PC-9 (cell line): ENCODE results near the gene KBTBD4. TPM values are rescaled to one million over a fixed set of nuclear protein-coding genes. Genes with fewer than 3 reads are reported as not detected.

Experiments
- BruUV-seq: library from RNA; stranded (reverse); fragments of 400-500 nt; replicated peaks from 2 replicates; lab custom pipeline; 2021; lab: Mats Ljungman, UMichigan
- CTCF ChIA-PET: fragments of 300-600 bp; sonication (Branson Sonifier 250); formaldehyde crosslinking; loops from one replicate; lab custom pipeline; 2022; ENCODE audit warnings: antibody characterized with exemption; lab: Charles Lee
- POLR2A ChIA-PET: fragments of 300-600 bp; sonication (Branson Sonifier 250); formaldehyde crosslinking; loops from one replicate; lab custom pipeline; 2022; ENCODE audit warnings: antibody characterized with exemption; ENCODE audit not compliant: unreplicated experiment; lab: Charles Lee
- DNase-seq, 2 experiments: peaks; one replicate each; pipeline versions ENCODE4 v3.0.0 to v3.0.0-alpha.2; 2015 to 2022; ENCODE audit warnings: mixed read lengths in 1 of 2
- H2AFZ ChIP-seq: fragments of 200-600 bp; sonication (generic); 2 replicates; pipeline ENCODE4 v1.8.1; 2017; ENCODE audit warnings: antibody characterized with exemption
- H3F3A ChIP-seq: fragments of 200-600 bp; sonication (generic); 2 replicates; pipeline ENCODE4 v1.8.1; 2017; ENCODE audit warnings: antibody characterized with exemption, mild to moderate bottlenecking, low read depth; ENCODE audit not compliant: insufficient read depth
- H3K27ac ChIP-seq: fragments of 200-600 bp; sonication (generic); 2 replicates; pipeline ENCODE4 v1.6.1; 2016; ENCODE audit warnings: mixed run types
- H3K27me3 ChIP-seq: fragments of 200-600 bp; sonication (generic); 2 replicates; pipeline ENCODE4 v1.6.1; 2016; ENCODE audit warnings: low read depth, mixed run types; ENCODE audit not compliant: insufficient read depth
- H3K36me3 ChIP-seq: fragments of 200-600 bp; sonication (generic); 2 replicates; pipeline ENCODE4 v1.6.1; 2016; ENCODE audit warnings: low read depth, mixed run types
- H3K4me1 ChIP-seq: fragments of 200-600 bp; sonication (generic); replicated peaks from 2 replicates; pipeline ENCODE4 v1.6.1; 2016; ENCODE audit warnings: mixed run types; ENCODE audit not compliant: insufficient read depth
- H3K4me2 ChIP-seq: fragments of 200-600 bp; sonication (generic); 2 replicates; pipeline ENCODE4 v1.6.1; 2017; ENCODE audit warnings: mixed run types
- H3K4me3 ChIP-seq: fragments of 200-600 bp; sonication (generic); 2 replicates; pipeline ENCODE4 v1.6.1; 2016; ENCODE audit warnings: mixed run types
- H3K79me2 ChIP-seq: fragments of 200-600 bp; sonication (generic); 2 replicates; pipeline ENCODE4 v1.6.1; 2017; ENCODE audit warnings: low read depth, mixed run types
- H3K9me2 ChIP-seq: fragments of 200-600 bp; sonication (generic); 2 replicates; pipeline ENCODE4 v1.8.1; 2017; ENCODE audit warnings: mild to moderate bottlenecking; ENCODE audit not compliant: insufficient read depth
- H3K9me3 ChIP-seq: fragments of 200-600 bp; sonication (generic); 2 replicates; pipeline ENCODE4 v1.8.1; 2016; ENCODE audit warnings: low read depth; ENCODE audit not compliant: insufficient read depth
- H4K20me1 ChIP-seq: fragments of 200-600 bp; sonication (generic); 2 replicates; pipeline ENCODE4 v1.8.1; 2017; ENCODE audit not compliant: insufficient read depth
- EZH2 ChIP-seq: fragments of 200-600 bp; sonication (generic); IDR thresholded peaks from 2 replicates; pipeline ENCODE4 v1.8.0; 2017; ENCODE audit warnings: antibody characterized with exemption, low read depth
- intact Hi-C: fragments of 100-400 bp; cut with micrococcal nuclease; formaldehyde crosslinking; loops from one replicate; pipeline ENCODE4 v1.10.0; 2022; ENCODE audit not compliant: unreplicated experiment
- total RNA-seq: library from RNA; stranded (reverse); gene quantifications from 2 replicates; pipeline ENCODE4 v1.2.3, GENCODE V29; 2021
- TF ChIP-seq, protein P1 (sequence below): fragments of 200-600 bp; sonication (generic); conservative IDR thresholded peaks from 2 replicates; pipeline ENCODE4 v1.6.1; 2017; ENCODE audit warnings: mixed run types, antibody characterized with exemption, mild to moderate bottlenecking, moderate library complexity

The KBTBD4 gene
- total RNA-seq, 1 experiment from 2014 or later, result 20.3 TPM

DNA sequence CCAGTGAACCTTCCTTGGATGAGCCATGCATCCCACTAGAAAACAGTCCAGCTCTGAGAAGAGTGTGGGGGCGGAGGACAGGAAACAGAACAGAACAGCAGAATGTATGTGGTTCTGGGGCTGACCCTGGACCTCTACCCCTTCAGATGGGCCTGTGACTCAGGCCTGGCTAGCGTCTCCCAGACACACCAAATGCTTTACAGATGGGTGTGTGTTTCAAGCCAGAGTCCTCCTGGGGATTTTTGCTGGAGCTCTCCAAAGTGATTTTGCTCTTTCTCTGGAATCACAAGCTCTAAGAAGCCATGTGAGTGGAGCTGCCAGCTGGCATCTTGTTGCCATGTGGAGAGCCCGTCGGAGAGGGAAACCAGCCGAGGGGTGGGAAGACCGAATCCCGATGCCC, 28.6 kb upstream of the KBTBD4 start:
- no peak overlapping the region for H2AFZ ChIP-seq
- no peak overlapping the region for H3K4me2 ChIP-seq
- no TSS peak for BruUV-seq
- H3K79me2 ChIP-seq, result no peaks in the 10 kb centered on the region
- no peaks in the 10 kb centered on the region for H3K36me3 ChIP-seq
- no peak for DNase-seq
- no peaks in the 10 kb centered on the region for H3K27me3 ChIP-seq
- H3K9me2 ChIP-seq, result no peaks in the 10 kb centered on the region
- no peaks in the 10 kb centered on the region for H3K4me1 ChIP-seq
- ChIA-PET CTCF (interaction anchor here (0.5 kb wide), 1 partner anchor 66 kb away, joined by 3 read pairs; no protein-coding TSS in a partner anchor), POLR2A (no interaction called here)
- H3K4me3 ChIP-seq, result no peak overlapping the region
- H3K9me3 ChIP-seq, result no peaks in the 10 kb centered on the region
- H3K27ac ChIP-seq, result no peak overlapping the region
- H4K20me1 ChIP-seq, result no peaks in the 10 kb centered on the region
- intact Hi-C loops, result no loop called here
- TF ChIP-seq, protein P1, sequence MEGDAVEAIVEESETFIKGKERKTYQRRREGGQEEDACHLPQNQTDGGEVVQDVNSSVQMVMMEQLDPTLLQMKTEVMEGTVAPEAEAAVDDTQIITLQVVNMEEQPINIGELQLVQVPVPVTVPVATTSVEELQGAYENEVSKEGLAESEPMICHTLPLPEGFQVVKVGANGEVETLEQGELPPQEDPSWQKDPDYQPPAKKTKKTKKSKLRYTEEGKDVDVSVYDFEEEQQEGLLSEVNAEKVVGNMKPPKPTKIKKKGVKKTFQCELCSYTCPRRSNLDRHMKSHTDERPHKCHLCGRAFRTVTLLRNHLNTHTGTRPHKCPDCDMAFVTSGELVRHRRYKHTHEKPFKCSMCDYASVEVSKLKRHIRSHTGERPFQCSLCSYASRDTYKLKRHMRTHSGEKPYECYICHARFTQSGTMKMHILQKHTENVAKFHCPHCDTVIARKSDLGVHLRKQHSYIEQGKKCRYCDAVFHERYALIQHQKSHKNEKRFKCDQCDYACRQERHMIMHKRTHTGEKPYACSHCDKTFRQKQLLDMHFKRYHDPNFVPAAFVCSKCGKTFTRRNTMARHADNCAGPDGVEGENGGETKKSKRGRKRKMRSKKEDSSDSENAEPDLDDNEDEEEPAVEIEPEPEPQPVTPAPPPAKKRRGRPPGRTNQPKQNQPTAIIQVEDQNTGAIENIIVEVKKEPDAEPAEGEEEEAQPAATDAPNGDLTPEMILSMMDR, result no peak
- no peak for TF ChIP-seq EZH2
- H3F3A ChIP-seq, result no peaks in the 10 kb centered on the region

GRCh38 chr11:47606731-47607130, 28.0 kb upstream of the KBTBD4 start:
- no TSS peak for BruUV-seq
- Histone ChIP-seq H3K9me2 (no peaks in the 10 kb centered on the region), H3K4me3 (no peak overlapping the region), H3K27me3 (no peaks in the 10 kb centered on the region), H3K4me2 (no peak overlapping the region), H3F3A (no peaks in the 10 kb centered on the region), H3K36me3 (no peaks in the 10 kb centered on the region), H3K27ac (no peak overlapping the region), H2AFZ (no peak overlapping the region), H4K20me1 (no peaks in the 10 kb centered on the region), H3K9me3 (no peaks in the 10 kb centered on the region), H3K4me1 (no peaks in the 10 kb centered on the region), H3K79me2 (no peaks in the 10 kb centered on the region)
- TF ChIP-seq EZH2, result no peak
- TF ChIP-seq, protein P1, result no peak
- ChIA-PET POLR2A (interaction anchor here (0.5 kb wide), 1 partner anchor 8 kb away, joined by 14 read pairs; no protein-coding TSS in a partner anchor), CTCF (interaction anchor here (0.5 kb wide), 1 partner anchor 67 kb away, joined by 3 read pairs; no protein-coding TSS in a partner anchor)
- DNase-seq, result no peak
- intact Hi-C loops, result no loop called here

DNA sequence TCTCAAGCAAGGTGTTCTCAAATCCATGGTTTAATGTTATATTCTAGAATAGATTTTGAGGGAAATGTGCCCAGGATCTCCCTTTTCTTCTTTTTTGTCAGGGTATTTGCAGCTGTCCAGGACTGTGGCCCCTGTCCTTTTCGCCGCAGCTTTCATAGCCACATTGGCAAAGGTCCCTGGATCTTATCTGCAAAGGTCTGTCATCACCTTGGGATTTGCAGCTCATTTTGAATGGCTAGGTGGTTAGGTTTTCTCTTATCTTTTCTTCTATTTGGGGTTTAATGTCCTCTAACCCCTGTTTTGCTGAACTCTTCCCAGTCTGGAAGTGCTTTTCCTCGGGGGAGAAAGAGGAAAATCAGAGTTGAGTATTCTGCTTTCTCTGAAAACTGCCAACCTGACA, 27.2 kb upstream of the KBTBD4 start:
- Histone ChIP-seq H3K27ac (no peak overlapping the region), H2AFZ (no peak overlapping the region), H3K4me2 (no peak overlapping the region), H3K27me3 (no peaks in the 10 kb centered on the region), H3K9me2 (no peaks in the 10 kb centered on the region), H3F3A (no peaks in the 10 kb centered on the region), H3K36me3 (no peaks in the 10 kb centered on the region), H4K20me1 (no peaks in the 10 kb centered on the region), H3K9me3 (no peaks in the 10 kb centered on the region), H3K4me1 (no peaks in the 10 kb centered on the region), H3K4me3 (no peak overlapping the region), H3K79me2 (no peaks in the 10 kb centered on the region)
- TF ChIP-seq, protein P1, result no peak
- TF ChIP-seq EZH2, result no peak
- POLR2A ChIA-PET, result interaction anchor here (0.5 kb wide), 1 partner anchor 9 kb away, joined by 14 read pairs; no protein-coding TSS in a partner anchor
- DNase-seq, result no peak
- intact Hi-C loops, result no loop called here
- CTCF ChIA-PET, result no interaction called here
- BruUV-seq, result no TSS peak
